KMS-11 (cell line): ENCODE data around the gene PPM1H.

ENCODE experiments used
- H2AFZ ChIP-seq: fragments of 200-600 bp; sonication (generic); 2 replicates; pipeline ENCODE4 v1.6.1; 2016; ENCODE audit warnings: antibody characterized with exemption, mixed run types, low read depth
- H3K27ac ChIP-seq: fragments of 200-600 bp; sonication (generic); 2 replicates; pipeline ENCODE4 v1.6.1; 2016; ENCODE audit warnings: mild to moderate bottlenecking, mixed run types
- H3K27me3 ChIP-seq: fragments of 200-600 bp; sonication (generic); 2 replicates; pipeline ENCODE4 v1.6.1; 2017; ENCODE audit warnings: mild to moderate bottlenecking, low read depth, mixed run types, moderate library complexity; ENCODE audit not compliant: insufficient read depth
- H3K36me3 ChIP-seq: fragments of 200-600 bp; sonication (generic); 2 replicates; pipeline ENCODE4 v1.6.1; 2017; ENCODE audit warnings: mild to moderate bottlenecking, mixed run types; ENCODE audit not compliant: insufficient read depth
- H3K4me1 ChIP-seq: fragments of 200-600 bp; sonication (generic); 2 replicates; pipeline ENCODE4 v1.6.1; 2016; ENCODE audit warnings: mild to moderate bottlenecking, low read depth, mixed run types; ENCODE audit not compliant: poor library complexity, severe bottlenecking
- H3K4me2 ChIP-seq: fragments of 200-600 bp; sonication (generic); 2 replicates; pipeline ENCODE4 v1.7.0; 2016; ENCODE audit warnings: mild to moderate bottlenecking, mixed run types
- H3K4me3 ChIP-seq: fragments of 200-600 bp; sonication (generic); IDR thresholded peaks from 2 replicates; pipeline ENCODE4 v1.6.1; 2017; ENCODE audit warnings: low read depth, low read length, mixed read lengths; ENCODE audit not compliant: insufficient read depth
- H3K79me2 ChIP-seq: fragments of 200-600 bp; sonication (generic); 2 replicates; pipeline ENCODE4 v1.6.1; 2016; ENCODE audit warnings: low read depth, mixed run types; ENCODE audit not compliant: insufficient read depth
- H3K9ac ChIP-seq: fragments of 200-600 bp; sonication (generic); 2 replicates; pipeline ENCODE4 v1.6.1; 2016; ENCODE audit warnings: mild to moderate bottlenecking, mixed run types
- H4K20me1 ChIP-seq: fragments of 200-600 bp; sonication (generic); 2 replicates; pipeline ENCODE4 v1.6.1; 2016; ENCODE audit warnings: mild to moderate bottlenecking, mixed run types; ENCODE audit not compliant: insufficient read depth
- TF ChIP-seq, protein P1 (sequence below): fragments of 200-600 bp; sonication (generic); conservative IDR thresholded peaks from 2 replicates; pipeline ENCODE4 v1.6.1; 2017; ENCODE audit warnings: low read depth, mild to moderate bottlenecking, antibody characterized with exemption, low read length, moderate library complexity, mixed read lengths

PPM1H gene

DNA sequence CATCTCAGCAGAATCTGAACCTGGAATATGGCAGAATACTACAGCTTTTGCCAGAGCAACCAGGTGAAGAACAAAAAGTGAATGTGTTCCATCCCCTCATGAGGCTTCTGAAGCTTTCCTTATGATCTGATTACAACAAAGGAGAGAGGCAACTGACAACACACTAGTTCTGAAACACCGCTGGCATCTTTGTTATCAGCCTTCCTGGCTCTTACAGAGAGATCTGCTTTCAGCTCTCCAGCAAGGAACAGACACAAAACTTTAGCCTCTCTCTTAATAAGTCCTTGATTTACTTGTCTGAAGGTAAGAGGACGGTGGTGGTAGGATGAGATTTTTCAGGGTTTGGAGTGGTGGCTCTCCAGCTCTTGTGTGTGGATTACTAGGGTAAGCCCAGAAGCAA, 227.0 kb downstream of the PPM1H start:
- Histone ChIP-seq H4K20me1 (no peaks in the 10 kb centered on the region), H2AFZ (no peak overlapping the region), H3K27ac (no peak overlapping the region), H3K36me3 (no peaks in the 10 kb centered on the region), H3K27me3 (no peaks in the 10 kb centered on the region), H3K79me2 (no peaks in the 10 kb centered on the region), H3K4me1 (no peaks in the 10 kb centered on the region), H3K9ac (no peak overlapping the region), H3K4me3 (no peak overlapping the region), H3K4me2 (no peak overlapping the region)
- TF ChIP-seq, protein P1, sequence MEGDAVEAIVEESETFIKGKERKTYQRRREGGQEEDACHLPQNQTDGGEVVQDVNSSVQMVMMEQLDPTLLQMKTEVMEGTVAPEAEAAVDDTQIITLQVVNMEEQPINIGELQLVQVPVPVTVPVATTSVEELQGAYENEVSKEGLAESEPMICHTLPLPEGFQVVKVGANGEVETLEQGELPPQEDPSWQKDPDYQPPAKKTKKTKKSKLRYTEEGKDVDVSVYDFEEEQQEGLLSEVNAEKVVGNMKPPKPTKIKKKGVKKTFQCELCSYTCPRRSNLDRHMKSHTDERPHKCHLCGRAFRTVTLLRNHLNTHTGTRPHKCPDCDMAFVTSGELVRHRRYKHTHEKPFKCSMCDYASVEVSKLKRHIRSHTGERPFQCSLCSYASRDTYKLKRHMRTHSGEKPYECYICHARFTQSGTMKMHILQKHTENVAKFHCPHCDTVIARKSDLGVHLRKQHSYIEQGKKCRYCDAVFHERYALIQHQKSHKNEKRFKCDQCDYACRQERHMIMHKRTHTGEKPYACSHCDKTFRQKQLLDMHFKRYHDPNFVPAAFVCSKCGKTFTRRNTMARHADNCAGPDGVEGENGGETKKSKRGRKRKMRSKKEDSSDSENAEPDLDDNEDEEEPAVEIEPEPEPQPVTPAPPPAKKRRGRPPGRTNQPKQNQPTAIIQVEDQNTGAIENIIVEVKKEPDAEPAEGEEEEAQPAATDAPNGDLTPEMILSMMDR: no peak

DNA sequence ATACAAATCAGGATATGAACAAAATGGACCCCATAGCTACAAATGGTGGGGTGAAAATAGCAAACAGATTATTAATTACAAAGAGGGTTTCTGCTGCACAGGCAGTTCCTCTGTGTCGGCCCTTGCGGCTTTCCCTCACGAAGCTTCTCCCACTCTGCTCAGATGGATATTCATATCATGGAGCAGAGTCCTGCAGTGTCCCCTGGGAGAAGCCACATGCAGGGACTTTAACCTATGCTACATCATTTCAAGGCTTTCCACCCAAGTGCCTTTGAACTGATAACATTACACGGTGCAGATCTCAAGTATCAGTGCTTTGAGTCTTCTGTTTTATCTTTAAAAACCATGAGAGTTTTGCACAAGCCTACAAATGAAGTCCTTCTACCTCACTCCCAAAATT, 229.1 kb downstream of the PPM1H start:
- no peak overlapping the region for H3K4me2 ChIP-seq
- no peak overlapping the region for H3K9ac ChIP-seq
- H4K20me1 ChIP-seq: no peaks in the 10 kb centered on the region
- no peak overlapping the region for H3K4me3 ChIP-seq
- H2AFZ ChIP-seq: no peak overlapping the region
- no peaks in the 10 kb centered on the region for H3K27me3 ChIP-seq
- H3K4me1 ChIP-seq: no peaks in the 10 kb centered on the region
- TF ChIP-seq, protein P1: no peak
- H3K36me3 ChIP-seq: no peaks in the 10 kb centered on the region
- H3K79me2 ChIP-seq: no peaks in the 10 kb centered on the region
- H3K27ac ChIP-seq: no peak overlapping the region

DNA sequence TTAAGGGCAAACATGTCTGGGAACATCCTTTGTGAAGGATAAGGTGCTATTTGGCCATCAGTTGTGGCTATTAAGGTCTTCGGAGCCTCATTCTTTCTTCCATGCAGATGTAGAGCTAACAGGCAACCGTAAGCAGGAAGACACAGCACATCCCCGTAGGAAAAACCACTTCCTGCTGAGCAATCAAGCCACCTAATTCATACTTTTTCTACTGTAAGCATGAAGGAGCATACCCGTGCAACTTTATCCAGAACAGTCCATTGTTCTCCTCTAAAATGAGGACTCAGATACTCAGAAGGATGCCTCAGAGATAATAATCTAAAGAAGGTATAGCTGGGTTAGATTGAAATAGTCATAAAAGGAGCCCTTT, 232.0 kb downstream of the PPM1H start:
- no peak overlapping the region for H2AFZ ChIP-seq
- H4K20me1 ChIP-seq: no peaks in the 10 kb centered on the region
- H3K27ac ChIP-seq: no peak overlapping the region
- H3K27me3 ChIP-seq: no peaks in the 10 kb centered on the region
- no peak overlapping the region for H3K4me3 ChIP-seq
- H3K36me3 ChIP-seq: no peaks in the 10 kb centered on the region
- H3K79me2 ChIP-seq: no peaks in the 10 kb centered on the region
- no peak overlapping the region for H3K9ac ChIP-seq
- TF ChIP-seq, protein P1: no peak
- H3K4me1 ChIP-seq: no peaks in the 10 kb centered on the region
- H3K4me2 ChIP-seq: no peak overlapping the region

DNA sequence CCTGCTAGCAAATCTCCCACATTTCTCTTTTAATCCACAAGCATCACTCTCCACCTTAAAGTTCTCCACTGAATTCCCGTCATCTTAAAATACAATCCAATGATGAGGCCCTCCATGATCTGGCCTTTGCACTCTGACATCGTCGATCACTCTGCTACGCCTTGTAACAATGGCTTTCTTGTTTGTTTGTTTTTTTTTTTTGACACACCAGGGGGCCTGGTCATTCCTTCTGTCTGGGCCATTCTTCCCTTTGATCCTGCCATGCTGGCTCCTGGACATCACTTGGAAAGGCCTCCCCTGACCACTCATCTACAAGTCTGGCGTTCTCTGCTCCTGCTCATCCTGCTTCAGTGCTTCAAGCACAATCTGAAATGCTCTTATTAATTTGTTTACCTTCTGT, 233.5 kb downstream of the PPM1H start:
- H3K4me3 ChIP-seq: no peak overlapping the region
- no peaks in the 10 kb centered on the region for H3K79me2 ChIP-seq
- H3K36me3 ChIP-seq: no peaks in the 10 kb centered on the region
- no peak overlapping the region for H2AFZ ChIP-seq
- H3K27me3 ChIP-seq: no peaks in the 10 kb centered on the region
- H3K4me1 ChIP-seq: no peaks in the 10 kb centered on the region
- H3K27ac ChIP-seq: no peak overlapping the region
- H4K20me1 ChIP-seq: no peaks in the 10 kb centered on the region
- H3K4me2 ChIP-seq: no peak overlapping the region
- H3K9ac ChIP-seq: no peak overlapping the region
- TF ChIP-seq, protein P1: no peak
